K562 (cell line): ENCODE measurements around the gene UBE2D3. TPM values are rescaled to one million over a fixed set of nuclear protein-coding genes. Genes with fewer than 3 reads are reported as not detected.

Experiments used
- ATAC-seq: fragments of 200-7000 bp; cut with Tn5 transposase; 3 replicates; pipeline ENCODE4 v1.9.1; 2020; ENCODE audit warnings: moderate library complexity
- BruUV-seq: library from RNA; stranded (reverse); fragments of 400-500 nt; replicated peaks from 2 replicates; lab custom pipeline; 2021; lab: Mats Ljungman, UMichigan
- CTCF ChIA-PET: fragments of 300-600 bp; formaldehyde crosslinking; extraction: SDS; loops from one replicate; lab custom pipeline; 2021; ENCODE audit warnings: low intra/inter-chr PET ratio; lab: Yijun Ruan, JAX
- POLR2A ChIA-PET: fragments of 300-600, 350-650 bp; sonication (Branson Sonifier 250); formaldehyde crosslinking; extraction: SDS; loops from one replicate; lab custom pipeline; 2021; ENCODE audit warnings: antibody characterized with exemption, inconsistent platforms; lab: Yijun Ruan, JAX
- DNase-seq, 4 experiments: peaks; one replicate each; pipeline versions ENCODE4 v3.0.0 to v3.0.0-alpha.2; 2011 to 2018; ENCODE audit warnings: low spot score in 3 of 4, mixed read lengths in 3 of 4; ENCODE audit errors: extremely low read depth in 1 of 4
- FAIRE-seq: peaks from 2 replicates; lab custom pipeline; 2011; peaks lifted over from hg19 to GRCh38; lab: Jason Lieb, UNC
- H2AFZ ChIP-seq: 2 replicates; pipeline ENCODE4 v1.6.0; 2011; ENCODE audit warnings: low read depth, low read length, control low read depth, inconsistent platforms
- H3K27ac ChIP-seq: fragments of 200-600 bp; 3 replicates; pipeline ENCODE4 v1.8.0; 2011; ENCODE audit warnings: low read depth, mild to moderate bottlenecking, control low read depth, inconsistent platforms, low read length, moderate library complexity, mixed read lengths; ENCODE audit errors: extremely low read depth
- H3K27me3 ChIP-seq, 2 experiments: fragments of 300-600 bp in 1 of 2; 2 replicates in 1 of 2; 3 replicates in 1 of 2; pipeline versions ENCODE4 v1.6.0 to v1.8.0; 2011; ENCODE audit warnings: inconsistent platforms in 2 of 2, low read length in 2 of 2, mild to moderate bottlenecking in 1 of 2, mixed read lengths in 1 of 2, moderate library complexity in 1 of 2; ENCODE audit not compliant: control insufficient read depth in 2 of 2, insufficient read depth in 2 of 2
- H3K36me3 ChIP-seq: fragments of 300-600 bp; 3 replicates; pipeline ENCODE4 v1.8.0; 2011; ENCODE audit warnings: mild to moderate bottlenecking, low read length, inconsistent platforms; ENCODE audit not compliant: control insufficient read depth, insufficient read depth
- H3K4me1 ChIP-seq, 2 experiments: fragments of 200-600 bp in 1 of 2; replicated peaks in 1 of 2; 2 replicates in 1 of 2; 3 replicates in 1 of 2; pipeline versions ENCODE4 v1.5.1 to v1.8.0; 2011; ENCODE audit warnings: inconsistent platforms in 2 of 2, low read length in 2 of 2, mild to moderate bottlenecking in 1 of 2, mixed read lengths in 1 of 2, moderate library complexity in 1 of 2; ENCODE audit not compliant: control insufficient read depth in 2 of 2, insufficient read depth in 2 of 2
- H3K4me2 ChIP-seq: 2 replicates; pipeline ENCODE4 v1.6.1; 2011; ENCODE audit warnings: low read length, control low read depth, inconsistent platforms, mixed read lengths; ENCODE audit not compliant: insufficient read depth
- H3K4me3 ChIP-seq: fragments of 200-600 bp; sonication (generic), shearing (Covaris generic); 2 replicates; pipeline ENCODE4 v1.5.1; 2016; ENCODE audit warnings: control low read depth, inconsistent platforms
- H3K79me2 ChIP-seq: fragments of 200-600 bp; 3 replicates; pipeline ENCODE4 v1.8.0; 2011; ENCODE audit warnings: low read length, inconsistent platforms; ENCODE audit not compliant: control insufficient read depth, insufficient read depth
- H3K9ac ChIP-seq, 2 experiments: 2 replicates each; pipeline versions ENCODE4 v1.6.0 to v1.6.1; 2011; ENCODE audit warnings: low read depth in 2 of 2, low read length in 2 of 2, control low read depth in 1 of 2, inconsistent platforms in 1 of 2, mild to moderate bottlenecking in 1 of 2, mixed read lengths in 1 of 2; ENCODE audit not compliant: insufficient read depth in 1 of 2
- H3K9me1 ChIP-seq: one replicate; pipeline ENCODE4 v1.6.0; 2011; ENCODE audit warnings: inconsistent platforms, mild to moderate bottlenecking, low read length, moderate library complexity; ENCODE audit not compliant: control insufficient read depth, insufficient read depth
- H3K9me3 ChIP-seq: replicated peaks from 2 replicates; pipeline ENCODE4 v1.5.1; 2011; ENCODE audit warnings: low read depth, low read length, inconsistent platforms; ENCODE audit not compliant: control insufficient read depth, insufficient read depth
- H4K20me1 ChIP-seq: replicated peaks from 2 replicates; pipeline ENCODE4 v1.6.1; 2011; ENCODE audit warnings: low read length, inconsistent platforms, mixed read lengths; ENCODE audit not compliant: control insufficient read depth, insufficient read depth
- C11orf30 ChIP-seq: fragments of 450-650 bp; IDR thresholded peaks from 2 replicates; pipeline ENCODE4 v1.6.1; 2016; ENCODE audit warnings: low read depth, mild to moderate bottlenecking
- KDM5B ChIP-seq: fragments of 200-600 bp; sonication (generic); IDR thresholded peaks from 2 replicates; pipeline ENCODE4 v1.6.1; 2012; ENCODE audit warnings: low read depth, mild to moderate bottlenecking, moderate library complexity, low read length, control low read depth, inconsistent platforms; ENCODE audit not compliant: insufficient replicate concordance
- MAFF ChIP-seq: IDR thresholded peaks from 2 replicates; pipeline ENCODE4 v1.6.1; 2012; ENCODE audit warnings: low read length, improper control_type of control experiment
- MAFG ChIP-seq: fragments of 450-650 bp; conservative IDR thresholded peaks from 2 replicates; pipeline ENCODE4 v1.6.1; 2016; ENCODE audit warnings: missing genetic modification characterization, missing compliant biosample characterization
- MYC ChIP-seq, 2 experiments: fragments of 250-450 bp in 1 of 2; sonication (Bioruptor Pico) in 1 of 2; IDR thresholded peaks; 2 replicates each; pipeline versions ENCODE4 v1.5.1 to v1.6.1; 2012 to 2021; ENCODE audit warnings: low read depth in 2 of 2, borderline replicate concordance in 1 of 2, improper control_type of control experiment in 1 of 2, low read length in 1 of 2, mild to moderate bottlenecking in 1 of 2, moderate library complexity in 1 of 2
- NFE2 ChIP-seq: IDR thresholded peaks from 2 replicates; pipeline ENCODE4 v1.6.1; 2014; ENCODE audit warnings: antibody characterized with exemption, low read depth
- ZNF316 ChIP-seq: fragments of 450-650 bp; IDR thresholded peaks from 2 replicates; pipeline ENCODE4 v1.6.1; 2016
- WGBS: fragments of 100-300 bp; shearing (Covaris generic); methylation state at CpG from one replicate; pipeline ENCODE4 v1.1.6; 2016; ENCODE audit warnings: low coverage, mixed read lengths; ENCODE audit not compliant: insufficient coverage; ENCODE audit errors: missing lambda C conversion rate; 5-methylcytosine and 5-hydroxymethylcytosine counted together
- in situ Hi-C: fragments of 300-500 bp; cut with MboI; formaldehyde crosslinking; loops from 4 replicates; pipeline ENCODE4 v1.15.0; 2018; ENCODE audit warnings: inconsistent platforms, mixed read lengths
- intact Hi-C: fragments of 100-400 bp; cut with micrococcal nuclease; formaldehyde crosslinking; loops from 2 replicates; pipeline ENCODE4 v1.14.2; 2022
- polyA plus RNA-seq, 8 experiments: library from polyadenylated mRNA; depleted of rRNA in 4 of 8; stranded (reverse) in 5 of 8; unstranded in 3 of 8; fragments of >200 nt; fragmentation: Nextera tagmentation in 2 of 8; fragmentation: Illumina TruSeq in 1 of 8; extraction: Ambion mirVana in 2 of 8; extraction: Trizol in 1 of 8; gene quantifications; 2 replicates each; pipeline versions ENCODE4 v1.2.1 to v1.2.3, GENCODE V29; 2011 to 2014; ENCODE audit warnings: inconsistent platforms in 1 of 8, missing spikeins in 1 of 8
- total RNA-seq, 7 experiments: library from RNA; depleted of rRNA in 6 of 7; stranded (reverse); fragments of >200 nt in 6 of 7; fragmentation: Illumina TruSeq in 2 of 7; extraction: Trizol in 2 of 7; gene quantifications; 2 replicates each; pipeline versions ENCODE4 v1.2.1 to v1.2.3, GENCODE V29; 2011 to 2021; ENCODE audit warnings: low replicate concordance in 1 of 7
- TF ChIP-seq, protein P1 (sequence below), 2 experiments: fragments of 450-650 bp in 1 of 2; sonication (generic) in 1 of 2; formaldehyde crosslinking; conservative IDR thresholded peaks; 2 replicates each; pipeline versions ENCODE4 v1.4.0 to v1.8.1; 2020 to 2022; ENCODE audit warnings: mild to moderate bottlenecking in 1 of 2, missing genetic modification reagents in 1 of 2

UBE2D3 gene
- total and polyA plus RNA-seq, 9 of the 15 experiments (the other 6 are each of a cell fraction or from before 2014, with no cell fraction given) = 191 to 618 (median 292) TPM

DNA sequence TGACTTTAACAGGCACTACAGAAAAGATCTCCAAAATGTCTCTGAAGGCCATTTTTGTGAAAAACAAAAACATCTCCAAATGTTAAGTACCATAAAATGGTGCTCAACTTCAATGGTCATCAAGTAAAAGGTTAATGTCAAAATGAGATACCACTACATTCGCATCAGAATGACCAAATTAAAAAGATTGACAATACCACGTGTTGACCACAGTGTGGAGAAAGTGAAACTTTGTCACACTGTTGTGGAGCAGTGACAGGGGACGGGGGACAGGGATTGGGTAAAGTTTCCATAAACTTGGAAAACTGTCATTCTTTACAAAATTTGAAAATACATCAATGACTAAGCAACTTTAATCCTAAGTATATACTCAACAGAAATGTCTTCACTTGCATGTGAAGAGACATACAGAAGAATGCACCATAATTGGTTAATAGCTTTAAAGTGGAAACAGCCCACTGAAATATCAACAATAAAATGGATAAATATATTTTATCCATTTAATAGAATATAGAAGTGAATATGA is 22.3 kb upstream of the UBE2D3 start:
- H3K27ac ChIP-seq = no peak overlapping the region
- peak in 2 of 4 experiments; percentile 17 to 18 for DNase-seq
- H2AFZ ChIP-seq = no peak overlapping the region
- POLR2A ChIA-PET = interaction anchor here (1.2 kb wide), 1 partner anchor 21 kb away, joined by 3 read pairs; no protein-coding TSS in a partner anchor
- peak; percentile 37 for FAIRE-seq
- H3K9ac ChIP-seq = no peak overlapping the region
- no peak overlapping the region for H3K4me3 ChIP-seq
- H3K9me1 ChIP-seq = no peaks in the 10 kb centered on the region
- H3K4me1 ChIP-seq = no peaks in the 10 kb centered on the region
- no peaks in the 10 kb centered on the region for H3K27me3 ChIP-seq
- TF ChIP-seq MYC (IDR thresholded peaks at IDR 0.05; ENCODE audit: low read depth, low read length) = no peak
- no peak for TF ChIP-seq MYC (CRISPR knock-in tag; IDR thresholded peaks at IDR 0.05; ENCODE audit: borderline replicate concordance, low read depth)
- TF ChIP-seq, protein P1, sequence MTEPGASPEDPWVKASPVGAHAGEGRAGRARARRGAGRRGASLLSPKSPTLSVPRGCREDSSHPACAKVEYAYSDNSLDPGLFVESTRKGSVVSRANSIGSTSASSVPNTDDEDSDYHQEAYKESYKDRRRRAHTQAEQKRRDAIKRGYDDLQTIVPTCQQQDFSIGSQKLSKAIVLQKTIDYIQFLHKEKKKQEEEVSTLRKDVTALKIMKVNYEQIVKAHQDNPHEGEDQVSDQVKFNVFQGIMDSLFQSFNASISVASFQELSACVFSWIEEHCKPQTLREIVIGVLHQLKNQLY (CRISPR knock-in tag; conservative IDR thresholded peaks at IDR 0.05) = no peak
- TF ChIP-seq NFE2 = peak; percentile 43; the same call in 1 of the 2 replicates
- TF ChIP-seq ZNF316 = peak; percentile 71
- TF ChIP-seq MAFF = peak; percentile 8; the same call in 1 of the 2 replicates
- peak; percentile 32; the same call in 1 of the 2 replicates for TF ChIP-seq C11orf30
- peak; percentile 59 for TF ChIP-seq MAFG (tag)
- TF ChIP-seq KDM5B = no peak
- TF ChIP-seq, all 486 proteins: peak for 5
- no peak overlapping the region for H3K4me2 ChIP-seq
- CTCF ChIA-PET = no interaction called here
- in situ Hi-C loops (no loop called here), intact Hi-C loops (no loop called here)
- 58% methylated on average over 3 of the region's 3 CpGs for WGBS
- peak; percentile 59; the same call in 2 of the 3 replicates for ATAC-seq
- H3K9me3 ChIP-seq = no peaks in the 10 kb centered on the region
- H3K36me3 ChIP-seq = no peaks in the 10 kb centered on the region
- no peaks in the 10 kb centered on the region for H4K20me1 ChIP-seq
- H3K79me2 ChIP-seq = no peaks in the 10 kb centered on the region; the same call in 2 of the 3 replicates
- no TSS peak for BruUV-seq
